Left ventricle myocardium inferior (tissue), 1 donor: ENCODE data around the gene LRCH3. TPM values are rescaled to one million over a fixed set of nuclear protein-coding genes. Genes with fewer than 3 reads are reported as not detected.

Source experiments
- DNase-seq: peaks from one replicate; pipeline ENCODE4 v3.0.0-alpha.2; 2020
- H3K27ac ChIP-seq: fragments of 200-600 bp; replicated peaks from 2 replicates; pipeline ENCODE4 v1.8.0; 2021
- H3K27me3 ChIP-seq: fragments of 200-600 bp; 2 replicates; pipeline ENCODE4 v1.8.0; 2021; ENCODE audit warnings: low read depth
- H3K36me3 ChIP-seq: fragments of 200-600 bp; 2 replicates; pipeline ENCODE4 v1.8.0; 2021
- H3K4me1 ChIP-seq: fragments of 200-600 bp; 2 replicates; pipeline ENCODE4 v1.8.0; 2021
- H3K4me3 ChIP-seq: fragments of 200-600 bp; 2 replicates; pipeline ENCODE4 v1.8.0; 2021; ENCODE audit warnings: mild to moderate bottlenecking, moderate library complexity
- H3K9me3 ChIP-seq: fragments of 200-600 bp; replicated peaks from 2 replicates; pipeline ENCODE4 v1.8.0; 2021
- CTCF ChIP-seq: fragments of 200-600 bp; IDR thresholded peaks from 2 replicates; pipeline ENCODE4 v1.8.0; 2021; ENCODE audit warnings: antibody characterized with exemption, mild to moderate bottlenecking, borderline replicate concordance
- intact Hi-C: fragments of 100-400 bp; cut with micrococcal nuclease; formaldehyde crosslinking; loops from one replicate; pipeline ENCODE4 v1.11.0; 2022
- total RNA-seq: library from RNA; stranded (reverse); fragmentation: NEBNext Ultra II Directional; extraction: Animal tissue kit (Norgen Biotek cat#: 25700); gene quantifications from one replicate; pipeline ENCODE4 v1.2.1, GENCODE V29; 2021
- donor health status: DM: no; HTN: yes; CAD: no; lungs with severe emphysema.

The LRCH3 gene
- total RNA-seq, 1 donor from 2014 or later, result 25.8 TPM

- Histone ChIP-seq H3K4me3 (no peak overlapping the region), H3K4me1 (no peaks in the 10 kb centered on the region), H3K9me3 (no peaks in the 10 kb centered on the region), H3K36me3 (peaks cover 4% of the 10 kb centered on the region), H3K27me3 (no peaks in the 10 kb centered on the region), H3K27ac (no peak overlapping the region)
- no peak for TF ChIP-seq CTCF
- DNase-seq, result no peak
- intact Hi-C loops, result no loop called here
Observed at GRCh38 chr3:197936819-197937384, 145.8 kb downstream of the LRCH3 start.

Other genes with a start within 250 kb of the LRCH3 start
- gene BDH1, start 235.3 kb upstream of the LRCH3 start, total RNA-seq, result 90.0 TPM
- gene RUBCN, start 54.4 kb upstream of the LRCH3 start, total RNA-seq, result 23.3 TPM
- gene FYTTD1, start 41.4 kb upstream of the LRCH3 start, total RNA-seq, result 78.7 TPM
- 775 TPM for gene RPL35A, start 158.9 kb downstream of the LRCH3 start, total RNA-seq
- gene LMLN, start 169.0 kb downstream of the LRCH3 start, total RNA-seq, result 10.6 TPM